Head of caudate nucleus (tissue), 42 donors: ENCODE data around the gene DVL1.
"Not testable (repeated sequence)": the region's sequence is repeated elsewhere in the genome, so short reads cannot be mapped to it uniquely, and the experiment has no call there.

Experiments
- DNase-seq, 42 donors: peaks; one replicate each; pipeline versions ENCODE4 v3.0.0 to v3.0.0-alpha.2; 2020 to 2021; ENCODE audit warnings: mixed read lengths in 7 of 42
- intact Hi-C: fragments of 100-400 bp; cut with DNase I; formaldehyde crosslinking; loops from one replicate; pipeline ENCODE4 v1.15.0; 2022

The DVL1 gene

GRCh38 chr1:1320666-1321448, 28.4 kb downstream of the DVL1 start:
- DNase-seq, result no peak
- intact Hi-C loops, result no loop called here

GRCh38 chr1:1319646-1319941, 29.6 kb downstream of the DVL1 start:
- DNase-seq, result no peak
- intact Hi-C loops, result no loop called here

DNA sequence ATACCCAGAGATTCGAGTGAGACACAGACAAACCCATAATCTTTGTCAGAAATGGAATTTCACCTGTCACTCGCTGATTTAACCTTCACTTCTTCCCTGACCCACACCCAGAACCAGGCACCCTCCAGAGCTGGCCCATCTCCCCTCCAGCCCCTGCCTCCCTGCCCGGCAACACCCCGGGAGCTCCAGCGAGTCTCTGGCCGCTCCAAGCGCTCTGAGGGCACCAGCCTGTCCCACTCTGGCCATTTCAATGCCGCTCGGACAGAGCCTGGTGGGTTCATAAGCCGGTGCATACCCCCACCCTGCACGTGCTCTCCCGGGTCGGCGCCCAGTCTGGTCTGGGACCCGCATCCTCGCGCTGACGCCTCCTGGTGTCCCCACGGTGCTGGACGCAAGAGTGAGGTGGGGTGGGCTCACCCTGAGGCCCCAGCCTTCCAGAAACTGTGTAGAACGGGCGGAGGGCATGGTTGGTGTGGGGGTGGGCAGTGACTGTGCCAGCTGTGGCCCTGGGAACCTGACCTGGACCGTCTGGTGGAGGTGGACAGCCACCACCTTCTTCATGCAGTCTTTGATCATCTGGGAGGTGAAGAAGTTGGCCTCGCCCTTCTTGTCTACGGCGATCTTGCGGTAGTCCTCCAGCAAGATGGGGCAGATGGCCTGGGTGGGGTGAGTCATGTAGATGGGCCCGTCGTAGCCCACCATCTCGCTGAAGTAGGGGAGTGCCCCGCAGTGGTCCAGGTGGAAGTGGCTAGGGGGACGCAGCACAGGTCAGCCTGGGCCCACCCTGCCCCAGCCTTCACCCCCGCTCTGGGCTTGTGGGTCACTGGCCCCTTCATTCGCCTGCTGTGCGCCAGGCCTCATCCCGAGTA, 30.2 kb downstream of the DVL1 start:
- intact Hi-C loops, result no loop called here

DNA sequence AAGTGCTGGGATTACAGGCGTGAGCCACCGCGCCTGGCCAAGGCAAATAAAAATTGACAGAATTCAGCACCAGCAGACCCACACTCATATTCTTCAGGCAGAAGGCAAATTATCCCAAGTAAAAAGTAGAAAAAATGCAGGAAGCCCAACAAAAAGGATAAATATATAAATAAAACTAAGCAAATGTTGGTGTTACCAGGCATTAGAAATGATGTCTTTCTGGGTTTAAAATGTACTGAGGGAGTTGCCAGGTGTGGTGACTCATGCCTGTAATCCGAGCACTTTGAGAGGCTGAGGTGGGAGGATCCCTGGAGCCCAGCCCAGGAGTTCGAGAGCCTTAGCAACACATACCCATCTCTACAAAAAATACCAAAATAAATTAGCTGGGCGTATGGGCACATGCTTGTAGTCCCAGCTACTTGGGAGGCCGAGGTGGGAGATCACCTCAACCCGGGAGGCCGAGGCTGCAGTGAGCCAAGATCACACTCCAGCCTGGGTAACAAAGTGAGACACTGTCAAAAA, 31.0 kb downstream of the DVL1 start:
- peak in 35 of 42 donors; percentile 23 to 91 (median 66) for DNase-seq
- intact Hi-C loops, result no loop called here

More for the DNA sequence above, 30.2 kb downstream of the DVL1 start:
- DNase-seq, result no peak

DNA sequence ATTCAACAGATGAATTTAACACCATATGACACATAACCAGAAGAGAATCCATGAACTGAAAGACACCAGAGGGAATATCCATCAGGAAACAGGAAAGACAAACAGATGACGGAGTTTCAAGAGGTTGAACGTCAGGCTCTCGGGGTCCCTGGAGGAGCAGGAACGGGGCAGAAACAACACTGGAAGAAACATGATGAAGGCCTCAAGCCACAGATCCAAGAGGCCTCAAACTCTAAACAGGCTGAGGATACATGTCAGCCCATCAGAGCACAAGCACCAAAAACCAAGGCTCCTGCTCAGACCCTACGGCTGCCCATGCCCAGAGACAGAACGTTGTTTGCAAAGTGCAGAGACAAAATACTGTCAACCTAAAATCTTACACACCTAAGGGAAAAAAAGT, 31.8 kb downstream of the DVL1 start:
- DNase-seq, result no peak
- intact Hi-C loops, result no loop called here

GRCh38 chr1:1316199-1316598, 33.0 kb downstream of the DVL1 start:
- intact Hi-C loops, DNase-seq: not testable (repeated sequence)

DNA sequence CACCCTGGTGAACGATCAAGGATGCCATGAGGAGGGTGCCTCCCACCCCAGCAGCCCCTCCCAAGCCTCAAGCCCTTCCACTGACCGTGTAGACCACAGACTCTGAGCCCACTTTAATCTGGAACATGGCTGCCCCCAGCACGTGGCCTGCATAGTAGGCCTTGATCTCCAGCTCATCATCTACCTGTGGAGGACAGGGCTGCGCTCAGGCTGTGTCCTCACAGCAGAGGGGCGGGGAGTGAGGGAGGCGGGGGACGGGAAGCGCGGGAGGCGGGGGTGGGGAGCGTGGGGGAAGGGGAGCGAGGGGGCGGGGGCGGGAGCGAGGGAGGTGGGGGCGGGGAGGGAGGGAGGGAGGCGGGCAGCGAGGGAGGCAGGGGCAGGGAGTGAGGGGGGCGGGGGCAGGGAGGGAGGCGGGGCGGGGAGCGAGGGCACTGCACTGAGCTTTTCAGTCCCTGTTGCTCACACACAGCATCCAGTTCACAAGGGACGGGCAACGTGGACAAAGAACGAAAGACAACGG, 33.7 kb downstream of the DVL1 start:
- DNase-seq, result no peak

GRCh38 chr1:1314678-1315335, 34.4 kb downstream of the DVL1 start:
- intact Hi-C loops, result no loop called here
- no peak for DNase-seq

More for the DNA sequence above, 33.7 kb downstream of the DVL1 start:
- intact Hi-C loops, result no loop called here

DNA sequence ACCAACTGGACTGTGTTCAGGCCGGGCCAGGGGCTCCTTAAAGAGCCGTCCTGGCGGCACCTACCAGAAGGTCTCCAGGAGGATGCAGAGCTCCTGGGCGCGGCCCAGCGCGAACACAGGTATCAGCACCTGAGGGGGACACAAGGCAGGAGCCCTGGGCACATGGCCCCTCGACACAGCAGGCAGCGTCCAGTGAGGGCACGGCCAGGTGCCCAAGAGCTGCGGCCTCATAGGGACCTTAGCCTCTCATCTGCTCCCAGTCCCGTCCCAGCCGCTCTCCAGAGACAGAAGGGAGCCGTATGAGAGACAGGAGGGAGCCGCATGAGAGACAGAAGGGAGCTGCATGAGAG, 35.0 kb downstream of the DVL1 start:
- DNase-seq, result no peak
- intact Hi-C loops, result no loop called here

- intact Hi-C loops, result no loop called here
Observed at GRCh38 chr1:1313500-1314236, 35.5 kb downstream of the DVL1 start.

GRCh38 chr1:1312450-1313314, 36.5 kb downstream of the DVL1 start:
- intact Hi-C loops, result no loop called here
- DNase-seq, result no peak

More at GRCh38 chr1:1313500-1314236, 35.5 kb downstream of the DVL1 start:
- no peak for DNase-seq

- intact Hi-C loops, result no loop called here
- no peak for DNase-seq
Observed at GRCh38 chr1:1311107-1312104, 37.8 kb downstream of the DVL1 start.

DNA sequence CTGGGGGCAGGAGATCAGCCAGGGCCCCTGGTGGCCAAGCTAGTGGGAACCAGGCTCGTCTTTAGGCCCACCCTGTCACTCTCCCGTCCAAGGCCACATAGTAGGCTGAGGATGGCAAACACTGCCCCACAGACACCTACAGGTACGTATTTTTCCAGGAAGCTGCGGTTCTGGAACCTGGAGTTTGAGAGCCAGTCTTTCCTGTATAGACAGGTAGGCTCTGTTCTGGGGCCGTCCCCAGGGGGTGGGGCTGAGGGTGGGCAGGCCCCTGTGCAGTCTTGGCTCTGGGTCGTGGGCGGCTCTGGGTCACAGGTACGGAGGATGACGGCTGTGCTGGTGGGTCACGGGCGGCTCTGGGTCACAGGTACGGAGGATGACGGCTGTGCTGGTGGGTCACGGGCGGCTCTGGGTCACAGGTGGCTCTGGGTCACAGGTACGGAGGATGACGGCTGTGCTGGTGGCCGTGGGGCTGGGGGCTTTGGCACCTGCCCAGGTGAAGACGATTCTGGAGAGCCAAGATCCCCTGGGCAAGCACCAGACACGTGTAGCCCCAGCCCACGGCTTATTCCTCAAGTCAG, 38.7 kb downstream of the DVL1 start:
- no peak for DNase-seq
- intact Hi-C loops, result no loop called here

- intact Hi-C loops, result no loop called here
- no peak for DNase-seq
Observed at GRCh38 chr1:1310109-1310385, 39.2 kb downstream of the DVL1 start.

GRCh38 chr1:1309251-1310108, 39.7 kb downstream of the DVL1 start:
- DNase-seq, result peak in 1 of 42 donors; percentile 31
- intact Hi-C loops, result no loop called here

- no peak for DNase-seq
- intact Hi-C loops, result no loop called here
Observed at GRCh38 chr1:1308756-1309250, 40.4 kb downstream of the DVL1 start.
